ENCODE measurements around the gene RHEBL1.

GRCh38 chr12:49054096-49054495 is 15.7 kb downstream of the RHEBL1 start:
- no peak for TF ChIP-seq MXI1 (IDR thresholded peaks at IDR 0.05; ENCODE audit: borderline replicate concordance, low read depth, low read length)
- TF ChIP-seq CTCF (conservative IDR thresholded peaks at IDR 0.05; ENCODE audit: low read depth, low read length) = no peak
- TF ChIP-seq POLR2A (IDR thresholded peaks at IDR 0.05; ENCODE audit: low read depth, low read length) = no peak

All from IMR-90 (cell line).